ENCODE data around the gene SPINK1.
"Not testable (repeated sequence)": the region's sequence is repeated elsewhere in the genome, so short reads cannot be mapped to it uniquely, and the experiment has no call there.

Gene SPINK1

GRCh38 chr5:147809830-147810666 lies 21.4 kb downstream of the SPINK1 start:
- DNase-seq: no peak

DNA sequence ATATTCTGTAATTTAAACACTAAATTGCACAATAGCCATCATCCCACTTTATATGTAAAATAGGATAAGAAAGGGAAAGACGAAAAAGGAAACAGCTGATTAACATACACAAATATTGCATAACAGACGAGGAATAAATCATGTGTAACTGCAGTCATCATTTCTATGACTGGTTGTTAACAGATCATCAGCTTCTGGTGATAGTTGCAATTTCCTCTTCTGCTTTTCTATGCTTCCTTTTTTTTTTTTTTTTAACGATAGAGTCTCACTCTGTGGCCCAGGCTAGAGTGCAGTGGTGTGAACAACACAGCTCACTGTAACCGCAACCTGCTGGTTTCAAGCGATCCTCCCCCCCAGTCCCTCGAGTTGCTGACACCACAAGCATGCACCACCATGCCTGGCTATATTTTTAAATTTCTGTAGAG lies 26.4 kb downstream of the SPINK1 start:
- no peak for DNase-seq

GRCh38 chr5:147804334-147804733 lies 27.1 kb downstream of the SPINK1 start:
- DNase-seq: no peak

GRCh38 chr5:147803926-147804325 lies 27.5 kb downstream of the SPINK1 start:
- DNase-seq: no peak

- DNase-seq: not testable (repeated sequence)
These were observed 28.3 kb downstream of the SPINK1 start for GRCh38 chr5:147803161-147803560.

GRCh38 chr5:147801461-147801860 lies 30.0 kb downstream of the SPINK1 start:
- DNase-seq: no peak

DNA sequence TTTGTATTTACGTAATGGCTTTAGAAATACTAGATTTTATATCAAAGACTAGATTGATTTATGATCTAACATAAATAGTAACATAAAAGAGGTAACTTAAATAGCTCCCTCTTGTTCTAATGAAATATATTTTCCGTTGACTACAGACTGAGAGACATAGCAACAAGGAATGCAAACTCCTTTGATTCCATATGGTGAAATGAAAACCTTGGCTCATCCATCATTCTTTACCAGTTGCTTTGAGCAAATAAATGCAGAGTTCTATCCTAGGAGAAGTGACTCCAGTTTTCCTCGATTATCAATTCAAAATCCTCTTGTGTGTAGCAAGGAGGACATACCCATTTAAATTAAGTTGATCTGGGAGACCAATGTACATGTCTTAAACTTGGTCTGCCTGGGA lies 31.0 kb downstream of the SPINK1 start:
- DNase-seq: no peak

GRCh38 chr5:147796556-147797308 lies 34.7 kb downstream of the SPINK1 start:
- no peak for DNase-seq

- no peak for DNase-seq
These were observed 40.3 kb downstream of the SPINK1 start for GRCh38 chr5:147791181-147791580.

- no peak for DNase-seq
These were observed 41.7 kb downstream of the SPINK1 start for GRCh38 chr5:147789820-147790219.

DNA sequence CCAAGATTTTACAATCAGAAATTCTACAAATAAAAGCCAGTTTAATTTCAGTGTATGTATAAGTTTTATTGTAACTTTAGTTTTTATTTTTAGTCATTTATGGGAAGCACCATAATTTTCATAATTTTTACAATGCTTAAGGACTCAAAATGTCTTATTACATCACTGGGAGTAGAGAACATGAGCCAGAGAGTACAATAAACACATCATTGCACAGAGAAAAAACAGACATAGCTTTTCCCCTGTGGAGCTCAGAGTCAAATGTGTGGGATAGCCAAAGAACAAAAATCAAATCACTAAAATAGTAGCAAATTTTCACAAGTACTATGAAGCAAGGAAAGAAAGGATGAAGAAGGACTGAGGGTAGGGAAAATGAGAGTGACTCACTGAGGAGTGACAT lies 43.4 kb downstream of the SPINK1 start:
- no peak for DNase-seq

DNA sequence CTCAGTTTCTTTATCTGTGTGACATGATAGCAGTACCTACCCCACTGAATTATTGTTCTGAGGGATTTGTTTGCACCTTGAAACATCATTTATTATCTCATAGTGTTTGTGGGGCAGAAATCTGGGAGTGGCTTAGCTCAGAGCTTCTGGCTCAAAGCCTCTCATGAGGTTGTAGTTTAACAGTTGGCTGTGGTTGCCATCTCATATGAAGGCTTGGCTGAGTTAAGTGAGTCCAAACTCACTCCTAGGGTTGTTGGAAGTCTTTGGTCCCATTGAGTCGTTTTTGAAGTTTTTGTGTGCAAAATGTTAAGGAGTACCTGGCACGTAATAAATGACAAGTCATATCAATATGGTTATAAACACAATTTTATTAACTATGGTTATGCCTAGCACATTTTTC lies 45.3 kb downstream of the SPINK1 start:
- no peak for DNase-seq

- DNase-seq: no peak
These were observed 47.1 kb downstream of the SPINK1 start for GRCh38 chr5:147784146-147784987.

- peak; percentile 63 for DNase-seq
These were observed 49.1 kb downstream of the SPINK1 start, which contains the start of gene JAKMIP2 for GRCh38 chr5:147782110-147783028. TSS of gene JAKMIP2 (minus strand) at chr5:147782728. CDS start at chr5:147671806, 110,922 bp downstream.

- DNase-seq: no peak
These were observed 50.4 kb downstream of the SPINK1 start for GRCh38 chr5:147780924-147781573.

DNA sequence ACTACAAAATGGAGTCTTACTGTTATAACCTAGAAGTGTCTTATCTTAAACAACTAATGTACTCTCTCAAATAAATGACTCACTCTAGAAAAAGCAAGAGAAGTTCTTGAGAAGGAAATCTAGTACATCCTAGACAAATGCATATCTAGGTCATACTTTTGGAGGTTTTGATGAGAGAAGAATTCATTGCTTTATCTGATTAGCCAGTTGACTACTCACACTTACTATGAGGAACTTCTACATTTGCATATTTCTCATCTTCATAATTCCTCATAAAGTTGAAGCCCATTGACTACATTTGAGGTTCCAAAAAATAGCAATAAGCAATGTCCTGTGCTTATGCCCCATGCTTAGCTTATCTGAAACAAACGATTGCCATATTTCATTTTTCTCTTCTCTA lies 51.8 kb downstream of the SPINK1 start:
- DNase-seq: no peak

DNA sequence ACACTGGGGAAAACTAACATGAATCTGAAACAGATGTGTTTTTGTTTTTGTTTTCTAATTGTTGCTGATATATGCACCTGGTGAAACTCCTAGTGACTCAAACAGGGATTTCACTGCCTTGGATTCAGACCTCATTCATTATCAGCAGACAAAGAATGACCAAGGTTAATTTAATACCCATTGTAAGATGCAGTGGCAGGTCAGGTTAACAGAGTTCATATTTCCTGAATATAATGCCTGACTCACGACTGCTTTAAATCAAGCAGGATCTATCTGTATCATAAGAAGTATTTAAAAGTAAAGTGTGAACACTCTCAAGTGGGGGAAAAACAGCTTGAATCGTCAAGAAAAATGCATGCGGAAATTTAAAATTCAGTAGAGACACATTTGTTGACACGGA lies 54.5 kb downstream of the SPINK1 start:
- no peak for DNase-seq

All from right kidney (tissue), 1 donor.